Measurements from ENCODE around the gene LRRC70. TPM values are rescaled to one million over a fixed set of nuclear protein-coding genes. Genes with fewer than 3 reads are reported as not detected.

LRRC70 gene
- total and polyA plus RNA-seq, 2 donors from 2014 or later, result 3.6 to 4.9 TPM

DNA sequence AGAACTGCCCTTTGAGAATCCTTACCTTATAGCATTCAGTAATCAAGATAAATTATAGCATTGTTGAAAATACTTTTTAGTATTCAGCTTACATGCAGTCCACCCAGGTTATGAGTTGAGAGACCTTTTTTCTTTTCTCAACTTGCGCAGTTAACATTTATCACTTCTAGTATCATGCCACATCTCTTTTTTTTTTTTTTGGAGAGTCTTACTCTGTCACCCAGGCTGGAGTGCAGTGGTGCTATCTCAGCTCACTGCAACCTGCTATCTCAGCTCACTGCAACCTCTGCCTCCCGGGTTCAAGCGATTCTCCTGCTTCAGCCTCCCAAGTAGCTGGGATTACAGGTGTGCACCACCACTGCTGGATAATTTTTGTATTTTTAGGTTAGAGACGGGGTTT, 29.0 kb downstream of the LRRC70 start:
- H3K27ac ChIP-seq (ENCODE audit: low read depth in 2 of 2, low read length in 2 of 2), result no peak overlapping the region

DNA sequence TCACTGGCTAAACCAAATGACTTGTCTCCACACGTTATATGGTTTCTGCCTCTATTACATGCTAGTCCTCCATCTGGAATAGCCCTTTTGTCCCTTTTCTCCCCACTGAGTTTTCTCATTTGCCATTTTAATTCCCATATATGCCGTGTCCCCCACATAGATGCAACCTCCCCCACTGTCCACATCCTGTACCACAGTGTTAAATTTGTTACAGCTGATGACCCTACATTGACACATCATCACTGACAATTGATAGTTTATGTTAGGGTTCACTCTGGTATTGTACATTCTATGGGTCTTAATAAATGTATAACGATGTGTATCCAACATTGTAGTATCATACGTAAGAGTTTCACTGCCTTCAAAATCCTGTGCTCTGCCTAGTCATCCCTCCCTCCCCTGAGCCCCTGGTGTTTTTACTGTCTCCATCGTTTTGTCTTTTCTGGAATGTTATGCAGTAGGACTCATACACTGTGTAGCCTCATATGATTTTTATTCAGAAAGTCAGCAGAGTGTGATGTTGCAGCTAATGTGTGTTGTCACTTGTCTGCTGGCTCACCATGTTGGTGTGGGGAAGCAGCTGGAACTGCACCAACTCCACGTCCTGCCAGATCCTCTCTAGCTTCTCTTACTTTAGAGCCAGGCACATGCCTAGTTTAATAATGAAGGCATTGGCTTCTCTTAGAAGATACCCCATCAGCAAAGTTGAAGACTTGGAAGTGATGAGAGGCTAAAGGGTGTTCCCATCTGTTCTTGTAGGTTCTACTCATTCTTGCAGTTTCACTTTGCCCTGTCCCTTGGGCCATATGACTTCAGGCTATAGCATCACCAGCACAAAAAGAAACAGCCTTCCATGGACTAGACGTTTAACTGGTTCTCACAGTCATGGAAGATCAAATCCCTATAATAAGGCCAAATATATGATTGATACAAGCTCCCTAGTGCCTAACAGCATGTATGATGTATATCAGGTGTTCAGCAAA, 30.2 kb downstream of the LRRC70 start:
- DNase-seq (no peak), FAIRE-seq (no peak)
- Histone ChIP-seq H3K27ac (ENCODE audit: low read depth in 2 of 2, low read length in 2 of 2) (no peak overlapping the region), H3K9me3 (ENCODE audit: control insufficient read depth in 2 of 3, insufficient read depth in 1 of 3, low read length in 3 of 3) (no peaks in the 10 kb centered on the region), H3K4me3 (ENCODE audit: low read length in 3 of 3) (no peak overlapping the region), H3K4me1 (ENCODE audit: control insufficient read depth in 2 of 3, insufficient read depth in 2 of 3, low read depth in 1 of 3, low read length in 3 of 3) (no peaks in the 10 kb centered on the region), H3K36me3 (ENCODE audit: control insufficient read depth in 2 of 3, insufficient read depth in 3 of 3, low read length in 3 of 3) (no peaks in the 10 kb centered on the region), H3K9ac (ENCODE audit: low read length in 3 of 3) (no peak overlapping the region), H3K27me3 (ENCODE audit: control insufficient read depth, insufficient read depth, low read length) (no peaks in the 10 kb centered on the region)
- TF ChIP-seq, protein P1, sequence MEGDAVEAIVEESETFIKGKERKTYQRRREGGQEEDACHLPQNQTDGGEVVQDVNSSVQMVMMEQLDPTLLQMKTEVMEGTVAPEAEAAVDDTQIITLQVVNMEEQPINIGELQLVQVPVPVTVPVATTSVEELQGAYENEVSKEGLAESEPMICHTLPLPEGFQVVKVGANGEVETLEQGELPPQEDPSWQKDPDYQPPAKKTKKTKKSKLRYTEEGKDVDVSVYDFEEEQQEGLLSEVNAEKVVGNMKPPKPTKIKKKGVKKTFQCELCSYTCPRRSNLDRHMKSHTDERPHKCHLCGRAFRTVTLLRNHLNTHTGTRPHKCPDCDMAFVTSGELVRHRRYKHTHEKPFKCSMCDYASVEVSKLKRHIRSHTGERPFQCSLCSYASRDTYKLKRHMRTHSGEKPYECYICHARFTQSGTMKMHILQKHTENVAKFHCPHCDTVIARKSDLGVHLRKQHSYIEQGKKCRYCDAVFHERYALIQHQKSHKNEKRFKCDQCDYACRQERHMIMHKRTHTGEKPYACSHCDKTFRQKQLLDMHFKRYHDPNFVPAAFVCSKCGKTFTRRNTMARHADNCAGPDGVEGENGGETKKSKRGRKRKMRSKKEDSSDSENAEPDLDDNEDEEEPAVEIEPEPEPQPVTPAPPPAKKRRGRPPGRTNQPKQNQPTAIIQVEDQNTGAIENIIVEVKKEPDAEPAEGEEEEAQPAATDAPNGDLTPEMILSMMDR (IDR thresholded peaks at IDR 0.05; ENCODE audit: borderline replicate concordance, extremely low read depth, insufficient read depth), result no peak
- intact Hi-C loops (cut with DNase I), result no loop called here

More for the DNA sequence above, 29.0 kb downstream of the LRRC70 start:
- DNase-seq (no peak), FAIRE-seq (no peak)
- Histone ChIP-seq H3K4me1 (ENCODE audit: control insufficient read depth in 2 of 3, insufficient read depth in 2 of 3, low read depth in 1 of 3, low read length in 3 of 3) (no peaks in the 10 kb centered on the region), H3K36me3 (ENCODE audit: control insufficient read depth in 2 of 3, insufficient read depth in 3 of 3, low read length in 3 of 3) (no peaks in the 10 kb centered on the region), H3K9me3 (ENCODE audit: control insufficient read depth in 2 of 3, insufficient read depth in 1 of 3, low read length in 3 of 3) (no peaks in the 10 kb centered on the region), H3K4me3 (ENCODE audit: low read length in 3 of 3) (no peak overlapping the region), H3K27me3 (ENCODE audit: control insufficient read depth, insufficient read depth, low read length) (no peaks in the 10 kb centered on the region), H3K9ac (ENCODE audit: low read length in 3 of 3) (no peak overlapping the region)
- intact Hi-C loops (cut with DNase I), result no loop called here
- TF ChIP-seq, protein P1 (IDR thresholded peaks at IDR 0.05; ENCODE audit: borderline replicate concordance, extremely low read depth, insufficient read depth), result no peak

DNA sequence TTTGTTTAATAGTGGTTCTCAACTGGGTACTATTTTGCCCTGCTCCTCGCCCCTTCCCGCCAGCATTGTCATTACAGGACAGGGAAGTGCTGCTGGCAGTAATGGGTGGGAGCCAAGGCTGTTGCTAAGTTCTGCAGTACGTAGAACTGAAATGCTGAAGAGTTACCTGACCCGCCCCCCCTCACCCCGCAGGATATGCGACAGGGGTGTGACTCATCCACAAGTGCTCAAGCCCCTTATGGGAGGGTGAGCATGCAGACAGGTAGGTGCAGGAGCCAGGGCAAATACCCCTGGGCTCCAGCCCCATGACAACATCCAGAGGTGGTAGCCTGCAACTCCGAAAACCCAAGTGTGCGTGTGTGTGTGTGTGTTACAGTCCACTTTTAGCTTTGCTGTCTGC, 35.7 kb downstream of the LRRC70 start:
- no peak for FAIRE-seq
- DNase-seq, result no peak
- no peak overlapping the region for H3K9ac ChIP-seq (ENCODE audit: low read length in 3 of 3)
- no peaks in the 10 kb centered on the region for H3K36me3 ChIP-seq (ENCODE audit: control insufficient read depth in 2 of 3, insufficient read depth in 3 of 3, low read length in 3 of 3)
- H3K4me1 ChIP-seq (ENCODE audit: control insufficient read depth in 2 of 3, insufficient read depth in 2 of 3, low read depth in 1 of 3, low read length in 3 of 3), result no peaks in the 10 kb centered on the region
- TF ChIP-seq, protein P1 (IDR thresholded peaks at IDR 0.05; ENCODE audit: borderline replicate concordance, extremely low read depth, insufficient read depth), result no peak
- H3K4me3 ChIP-seq (ENCODE audit: low read length in 3 of 3), result no peak overlapping the region
- H3K9me3 ChIP-seq (ENCODE audit: control insufficient read depth in 2 of 3, insufficient read depth in 1 of 3, low read length in 3 of 3), result no peaks in the 10 kb centered on the region
- no peaks in the 10 kb centered on the region for H3K27me3 ChIP-seq (ENCODE audit: control insufficient read depth, insufficient read depth, low read length)
- no peak overlapping the region for H3K27ac ChIP-seq (ENCODE audit: low read depth in 2 of 2, low read length in 2 of 2)
- intact Hi-C loops (cut with DNase I), result no loop called here
